ENCODE data around the gene TOPORS. TPM values are rescaled to one million over a fixed set of nuclear protein-coding genes. Genes with fewer than 3 reads are reported as not detected.
"Not testable (repeated sequence)": the region's sequence is repeated elsewhere in the genome, so short reads cannot be mapped to it uniquely, and the experiment has no call there.

TOPORS gene
- total RNA-seq, 4 donors from 2014 or later, result 12.2 to 19.8 (median 16.0) TPM

DNA sequence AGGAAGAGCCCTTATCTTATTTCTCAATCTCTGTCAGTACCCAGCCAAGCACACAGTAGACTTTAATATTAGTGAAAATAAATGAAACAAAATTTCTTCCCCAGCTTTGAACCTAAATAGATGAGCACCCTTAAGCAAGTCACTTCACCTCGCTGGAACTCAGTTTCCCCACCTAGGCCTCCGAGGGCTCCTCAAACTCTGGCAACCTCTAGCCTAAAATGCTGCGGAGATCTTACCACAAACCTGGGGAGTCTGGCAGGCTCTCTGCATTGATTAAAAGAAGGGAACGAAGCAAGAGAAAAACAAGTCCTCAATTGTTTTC lies 26.7 kb downstream of the TOPORS start:
- WGBS, 2 donors, result 0% methylated on average over 4 of the region's 4 CpGs
- DNase-seq, result no peak
- TF ChIP-seq POLR2A (IDR thresholded peaks at IDR 0.05), result no peak
- TF ChIP-seq, protein P1, sequence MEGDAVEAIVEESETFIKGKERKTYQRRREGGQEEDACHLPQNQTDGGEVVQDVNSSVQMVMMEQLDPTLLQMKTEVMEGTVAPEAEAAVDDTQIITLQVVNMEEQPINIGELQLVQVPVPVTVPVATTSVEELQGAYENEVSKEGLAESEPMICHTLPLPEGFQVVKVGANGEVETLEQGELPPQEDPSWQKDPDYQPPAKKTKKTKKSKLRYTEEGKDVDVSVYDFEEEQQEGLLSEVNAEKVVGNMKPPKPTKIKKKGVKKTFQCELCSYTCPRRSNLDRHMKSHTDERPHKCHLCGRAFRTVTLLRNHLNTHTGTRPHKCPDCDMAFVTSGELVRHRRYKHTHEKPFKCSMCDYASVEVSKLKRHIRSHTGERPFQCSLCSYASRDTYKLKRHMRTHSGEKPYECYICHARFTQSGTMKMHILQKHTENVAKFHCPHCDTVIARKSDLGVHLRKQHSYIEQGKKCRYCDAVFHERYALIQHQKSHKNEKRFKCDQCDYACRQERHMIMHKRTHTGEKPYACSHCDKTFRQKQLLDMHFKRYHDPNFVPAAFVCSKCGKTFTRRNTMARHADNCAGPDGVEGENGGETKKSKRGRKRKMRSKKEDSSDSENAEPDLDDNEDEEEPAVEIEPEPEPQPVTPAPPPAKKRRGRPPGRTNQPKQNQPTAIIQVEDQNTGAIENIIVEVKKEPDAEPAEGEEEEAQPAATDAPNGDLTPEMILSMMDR (IDR thresholded peaks at IDR 0.05), result no peak
- peak overlapping the region; percentile 85 to 94 (median 92) for H3K27ac ChIP-seq
- no peaks in the 10 kb centered on the region for H3K36me3 ChIP-seq
- no peaks in the 10 kb centered on the region for H3K9me3 ChIP-seq
- intact Hi-C loops (cut with DNase I), result loop anchor here (5.0 kb wide), 1 partner anchor 143 kb away; the partner anchor contains the start of gene ACO1
- peak overlapping the region; percentile 58 to 88 (median 74) for H3K4me3 ChIP-seq
- H3K27me3 ChIP-seq, result no peaks in the 10 kb centered on the region
- peaks cover 9 to 33% (median 16%) of the 10 kb centered on the region in 3 donors for H3K4me1 ChIP-seq

DNA sequence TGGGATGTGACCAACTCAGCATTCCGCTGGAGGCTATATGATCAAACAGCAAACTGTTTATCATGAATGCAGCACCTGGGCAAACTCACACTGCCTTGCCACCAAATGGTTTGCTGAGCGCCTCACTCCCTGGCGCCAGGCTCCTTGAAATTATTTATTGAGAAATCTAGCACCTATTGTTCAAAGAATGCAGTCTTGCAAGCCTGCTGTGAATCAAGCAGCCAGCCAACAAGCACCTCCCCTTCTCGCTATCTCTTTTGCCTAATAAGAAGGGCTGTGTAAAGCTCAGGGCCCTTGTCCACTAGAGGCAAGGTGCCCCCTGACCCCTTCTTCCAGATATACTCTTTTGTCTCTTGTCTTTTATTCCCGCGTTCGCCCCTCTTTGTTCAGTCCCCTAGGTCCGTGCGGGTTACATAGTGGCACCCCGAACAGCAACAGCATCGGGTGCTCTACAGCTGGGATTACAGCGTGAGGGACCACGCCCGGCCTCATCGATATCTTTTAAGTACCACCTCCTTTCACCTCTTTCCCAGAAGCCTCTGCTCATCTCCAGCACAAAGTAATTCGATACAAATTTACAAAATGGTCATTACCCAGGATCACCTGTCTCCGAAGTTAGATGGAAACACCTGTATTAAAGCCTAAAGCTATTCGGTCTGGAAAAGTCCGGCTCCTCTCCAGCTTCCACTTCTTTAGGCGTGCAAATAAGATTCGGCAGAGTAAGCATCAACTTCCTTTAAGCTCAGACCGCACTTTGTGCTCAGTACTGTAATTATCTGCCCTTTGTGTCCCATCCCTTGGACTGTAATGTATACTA lies 27.3 kb downstream of the TOPORS start:
- Histone ChIP-seq H3K27me3 (no peaks in the 10 kb centered on the region), H3K27ac (peak overlapping the region; percentile 85 to 94 (median 92)), H3K4me1 (peaks cover 9 to 36% (median 16%) of the 10 kb centered on the region in 3 donors), H3K36me3 (no peaks in the 10 kb centered on the region), H3K9me3 (no peaks in the 10 kb centered on the region), H3K4me3 (peak overlapping the region; percentile 58 to 88 (median 74))
- WGBS, 2 donors, result 7 to 21% methylated on average over 21 to 22 of the region's 22 CpGs
- DNase-seq, result no peak
- TF ChIP-seq, protein P1 (IDR thresholded peaks at IDR 0.05), result no peak
- TF ChIP-seq POLR2A (IDR thresholded peaks at IDR 0.05), result no peak
- intact Hi-C loops (cut with DNase I), result loop anchor here (5.0 kb wide), 1 partner anchor 143 kb away; the partner anchor contains the start of gene ACO1

DNA sequence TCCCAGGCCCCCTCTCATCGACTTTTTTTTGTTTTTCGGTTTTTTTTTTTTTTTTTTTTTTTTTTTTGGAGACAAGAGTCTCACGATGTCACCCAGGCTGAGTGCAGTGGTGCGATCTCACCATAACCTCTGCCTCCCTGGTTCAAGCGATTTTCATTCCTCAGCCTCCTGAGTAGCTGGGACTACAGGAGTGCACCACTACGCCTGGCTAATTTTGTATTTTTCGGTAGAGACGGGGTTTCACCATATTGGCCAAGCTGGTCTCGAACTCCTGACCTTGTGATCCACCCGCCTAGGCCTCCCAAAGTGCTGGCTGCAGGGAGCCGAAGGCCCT lies 27.9 kb downstream of the TOPORS start:
- Histone ChIP-seq H3K27ac (peak overlapping the region; percentile 85 to 94 (median 92)), H3K4me1 (peaks cover 9 to 37% (median 16%) of the 10 kb centered on the region in 3 donors), H3K4me3 (peak overlapping the region in 3 of 4 donors; percentile 68 to 88 (median 81))
- H3K27me3 ChIP-seq; H3K9me3 ChIP-seq; H3K36me3 ChIP-seq; DNase-seq; intact Hi-C loops (cut with DNase I): not testable (repeated sequence)
- 65 to 73% methylated on average over 8 to 10 of the region's 11 CpGs for WGBS, 2 donors

DNA sequence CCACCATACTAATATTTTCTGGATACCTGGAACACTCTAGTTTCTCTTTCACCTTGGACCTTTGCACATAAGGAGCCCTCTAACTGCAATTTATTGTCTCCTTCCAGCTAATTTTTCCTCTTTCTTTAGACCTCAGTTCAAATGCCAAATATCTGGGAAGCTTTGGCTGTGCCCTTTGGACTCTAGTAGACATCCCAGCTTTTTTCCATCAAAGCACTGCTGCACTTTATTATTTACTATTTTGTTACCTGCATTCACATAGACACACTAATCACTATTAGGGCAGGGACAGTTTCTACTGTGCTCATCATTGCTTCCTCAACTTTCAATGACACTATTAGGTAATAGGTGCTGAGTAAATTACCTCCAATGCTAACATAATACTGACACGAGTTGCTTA lies 28.5 kb downstream of the TOPORS start:
- TF ChIP-seq POLR2A (IDR thresholded peaks at IDR 0.05), result no peak
- TF ChIP-seq, protein P1 (IDR thresholded peaks at IDR 0.05), result no peak
- 63 to 65% methylated on average over 1 of the region's 1 CpG for WGBS, 2 donors
- no peaks in the 10 kb centered on the region for H3K27me3 ChIP-seq
- no peak for DNase-seq
- no peak overlapping the region for H3K27ac ChIP-seq
- H3K4me1 ChIP-seq, result peaks cover 9 to 37% (median 16%) of the 10 kb centered on the region in 3 donors
- intact Hi-C loops (cut with DNase I), result no loop called here
- no peaks in the 10 kb centered on the region for H3K36me3 ChIP-seq
- H3K9me3 ChIP-seq, result no peaks in the 10 kb centered on the region
- no peak overlapping the region for H3K4me3 ChIP-seq

DNA sequence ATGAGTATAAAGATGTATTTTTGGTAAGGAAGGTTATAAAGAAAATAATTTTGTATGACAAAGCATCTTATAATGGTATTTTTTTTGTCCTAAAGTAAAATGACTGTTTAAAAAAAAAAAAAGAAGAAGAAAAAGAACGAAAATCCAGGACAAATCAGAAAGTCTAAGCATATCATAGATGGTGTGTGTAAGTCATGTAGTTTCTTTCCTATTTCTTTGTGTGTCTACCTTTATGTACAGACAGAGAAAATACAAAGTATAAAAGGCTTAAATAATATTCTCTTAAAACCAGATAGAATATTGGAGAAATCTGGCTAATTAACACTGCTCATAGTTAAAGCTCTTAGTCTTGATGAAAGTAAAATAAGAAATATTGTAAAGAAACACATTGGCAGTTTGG lies 34.1 kb downstream of the TOPORS start:
- WGBS, 2 donors, result 96 to 100% methylated on average over 1 of the region's 1 CpG
- no peaks in the 10 kb centered on the region for H3K36me3 ChIP-seq
- TF ChIP-seq, protein P1 (IDR thresholded peaks at IDR 0.05), result no peak
- no peak for TF ChIP-seq POLR2A (IDR thresholded peaks at IDR 0.05)
- no peak overlapping the region for H3K27ac ChIP-seq
- intact Hi-C loops (cut with DNase I), result no loop called here
- no peaks in the 10 kb centered on the region for H3K9me3 ChIP-seq
- H3K4me3 ChIP-seq, result no peak overlapping the region
- no peaks in the 10 kb centered on the region for H3K27me3 ChIP-seq
- DNase-seq, result no peak
- H3K4me1 ChIP-seq, result peaks cover 0 to 4% (median 4%) of the 10 kb centered on the region in 3 donors
